PFSK-1 (cell line): ENCODE measurements around the gene MORN5.

ENCODE experiments used
- POLR2AphosphoS5 ChIP-seq: IDR thresholded peaks from 2 replicates; pipeline ENCODE4 v1.6.1; 2012; ENCODE audit warnings: low read depth, mild to moderate bottlenecking, control low read depth, low read length, moderate library complexity
- SIN3A ChIP-seq: IDR thresholded peaks from 2 replicates; pipeline ENCODE4 v1.6.1; 2012; ENCODE audit warnings: mild to moderate bottlenecking, low read length, moderate library complexity, borderline replicate concordance; ENCODE audit not compliant: insufficient read depth

DNA sequence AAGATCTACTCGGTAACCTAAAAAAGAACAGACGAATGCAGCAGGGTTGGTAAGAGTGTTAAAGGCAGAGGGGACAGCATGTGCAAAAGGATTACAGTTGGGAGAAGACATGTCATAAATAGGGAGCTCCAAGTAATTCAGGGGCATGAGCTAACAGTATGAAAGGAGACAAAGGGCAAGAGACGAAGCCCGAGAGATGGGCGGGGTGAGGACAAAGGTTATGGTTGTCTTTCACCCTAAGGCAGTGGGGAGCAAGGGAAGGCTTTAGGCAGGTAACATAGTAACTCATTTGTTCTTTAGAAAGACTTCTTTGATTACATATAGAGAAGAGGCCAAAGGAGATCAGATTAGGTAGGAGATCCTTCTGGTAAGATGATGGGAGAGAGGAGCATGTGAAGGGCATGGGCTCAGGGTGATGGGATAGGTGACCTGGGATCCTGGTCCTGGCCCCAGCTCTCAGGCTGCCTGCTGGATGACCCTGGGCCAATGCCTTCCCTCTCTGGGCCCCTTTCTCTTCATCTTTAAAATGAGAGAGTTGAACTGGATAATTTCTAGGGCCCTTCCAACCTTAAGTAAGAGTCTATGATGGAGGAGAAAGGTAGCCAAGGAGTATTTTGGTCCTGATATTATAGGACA lies 19.5 kb downstream of the MORN5 start:
- TF ChIP-seq POLR2AphosphoS5 (no peak), SIN3A (no peak)
